Measurements from ENCODE around the gene TAF4. TPM values are rescaled to one million over a fixed set of nuclear protein-coding genes. Genes with fewer than 3 reads are reported as not detected.

TAF4 gene
- total and polyA plus RNA-seq, 2 of the 13 experiments (the other 11 are each of a cell fraction or from before 2014, with no cell fraction given): 5.9 to 12.0 TPM

GRCh38 chr20:61997891-61998290 is 67.8 kb downstream of the TAF4 start (continued):
- TF ChIP-seq ZNF766 (CRISPR knock-in tag; IDR thresholded peaks at IDR 0.05; ENCODE audit: borderline replicate concordance): no peak

- intact Hi-C loops (cut with micrococcal nuclease; ENCODE audit: unreplicated experiment) (no loop called here), in situ Hi-C loops (cut with HindIII; ENCODE audit: extremely low pct_ligation_motif_present, low pct_unique_long_range_greater_than_20kb) (no loop called here)
- H3K27me3 ChIP-seq (ENCODE audit: control insufficient read depth in 1 of 2, insufficient read depth in 2 of 2, low read length in 2 of 2): no peaks in the 10 kb centered on the region
- no peaks in the 10 kb centered on the region for H4K20me1 ChIP-seq (ENCODE audit: insufficient read depth, low read length)
- H3K4me2 ChIP-seq (ENCODE audit: low read depth, low read length): no peak overlapping the region
- no peaks in the 10 kb centered on the region for H3K79me2 ChIP-seq (ENCODE audit: insufficient read depth, low read length)
- H3K9ac ChIP-seq (ENCODE audit: insufficient read depth, low read depth, low read length): no peak overlapping the region
- FAIRE-seq (peak; percentile 76), ATAC-seq (no peak), DNase-seq (ENCODE audit: low spot score) (no peak)
- peaks cover 48 to 87% of the 10 kb centered on the region in 2 experiments for H3K36me3 ChIP-seq (replicated peaks in 1 of 2; ENCODE audit: control insufficient read depth in 1 of 2, insufficient read depth in 2 of 2, low read length in 2 of 2)
- no peak overlapping the region for H2AFZ ChIP-seq (ENCODE audit: low read length)
- TF ChIP-seq POLR2A (IDR thresholded peaks at IDR 0.05; ENCODE audit: insufficient read depth in 1 of 2, low read depth in 2 of 2, low read length in 2 of 2) (no peak), PRDM15 (CRISPR knock-in tag; IDR thresholded peaks at IDR 0.05) (peak; percentile 82), GMEB2 (CRISPR knock-in tag; IDR thresholded peaks at IDR 0.05; ENCODE audit: low read depth) (no peak)
- no TSS peak for BruUV-seq (replicated peaks)
- H3K9me3 ChIP-seq (ENCODE audit: low read length): peaks cover 6% of the 10 kb centered on the region; the same call in 1 of the 2 replicates
- peaks cover 16% of the 10 kb centered on the region for H3K4me1 ChIP-seq (ENCODE audit: insufficient read depth, low read length)
- H3K27ac ChIP-seq (ENCODE audit: extremely low read length, insufficient read depth, low read length): no peak overlapping the region
- 88% methylated on average over 10 of the region's 10 CpGs for WGBS (ENCODE audit: low lambda C conversion rate)
- ChIA-PET CTCF (ENCODE audit: low intra/inter-chr PET ratio, low total read pairs) (no interaction called here), POLR2A (no interaction called here)
- H3K4me3 ChIP-seq (replicated peaks in 1 of 3; ENCODE audit: insufficient read depth in 1 of 3, low read depth in 2 of 3, low read length in 3 of 3): no peak overlapping the region
These were observed 68.3 kb downstream of the TAF4 start for GRCh38 chr20:61997372-61997771.

Data from HepG2 (cell line).